ENCODE results near the gene SUPT4H1.

SUPT4H1 gene

GRCh38 chr17:58362368-58363014 lies 10.5 kb upstream of the SUPT4H1 start:
- no peak for DNase-seq

DNA sequence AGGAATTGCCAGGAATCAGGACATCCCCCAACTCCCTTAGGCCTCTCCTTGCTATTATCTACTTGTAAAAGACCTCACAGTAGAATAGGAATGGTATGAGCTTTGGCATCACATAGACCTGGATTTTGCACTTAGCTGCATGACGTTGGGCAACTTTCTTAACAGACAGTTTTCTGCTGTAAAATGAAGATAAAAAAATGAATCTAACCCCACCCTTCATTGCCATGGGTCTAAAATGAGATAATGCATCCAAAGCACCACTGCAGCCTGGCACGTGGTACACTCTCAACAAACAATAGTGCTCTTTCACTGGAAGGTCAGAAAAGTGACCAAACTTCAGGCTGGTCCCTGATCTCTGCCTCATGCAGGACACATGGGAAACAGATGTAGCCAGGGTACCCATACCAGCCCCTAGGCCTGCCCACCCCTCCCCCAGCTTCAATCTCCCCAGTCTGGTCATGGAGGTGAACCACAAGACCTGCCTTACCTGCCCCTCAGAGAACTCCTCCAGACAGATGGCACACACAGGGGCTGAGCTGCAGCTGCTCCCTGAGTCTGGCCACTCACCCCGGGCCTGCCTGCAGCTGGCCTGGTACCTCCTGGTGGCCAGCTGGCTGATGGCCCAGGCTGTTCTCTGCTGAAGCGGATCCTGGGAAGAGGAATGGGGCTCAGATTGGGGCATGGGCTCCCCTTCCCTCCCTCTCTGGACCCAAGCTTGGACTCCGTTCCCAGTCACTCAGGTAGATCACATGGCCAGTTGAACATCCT lies 8.5 kb upstream of the SUPT4H1 start:
- no peak for DNase-seq

DNA sequence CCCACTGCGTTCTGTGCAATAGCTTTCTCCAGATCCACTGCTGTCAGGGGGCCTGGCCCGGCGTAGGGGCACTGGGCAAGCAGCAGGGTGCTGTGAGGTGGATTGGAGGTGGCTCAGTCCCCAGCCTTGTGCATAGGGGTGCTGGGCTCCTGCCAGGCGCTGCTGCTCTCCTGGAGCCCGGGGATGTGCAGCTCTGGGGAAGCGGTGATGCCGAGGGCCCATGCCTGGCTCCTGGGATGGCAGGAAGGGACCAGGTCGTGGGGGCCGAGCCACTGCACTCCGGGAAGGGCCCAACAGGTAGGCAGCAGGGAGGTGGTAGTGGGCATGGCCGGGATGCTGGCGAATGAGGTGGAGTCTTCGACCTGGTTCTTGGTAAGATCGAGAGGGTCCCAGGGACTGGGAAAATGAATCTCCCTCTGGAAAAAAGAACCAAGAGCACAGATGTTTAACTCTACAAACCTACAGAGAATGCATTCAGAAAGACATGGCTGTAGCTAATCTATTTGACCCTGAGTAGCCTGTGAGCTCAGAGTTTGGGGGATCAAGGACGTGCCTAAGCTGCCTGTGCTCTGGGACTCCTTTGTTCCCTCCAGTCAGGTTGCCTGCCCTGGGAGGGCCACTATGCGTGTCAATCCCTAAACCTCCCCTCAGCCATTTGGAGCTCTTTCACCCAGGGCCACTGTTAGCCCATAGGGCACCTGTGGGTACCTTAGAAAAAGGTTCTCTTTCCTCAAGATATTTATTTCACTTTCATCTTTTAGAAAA lies 6.6 kb upstream of the SUPT4H1 start:
- DNase-seq = no peak

DNA sequence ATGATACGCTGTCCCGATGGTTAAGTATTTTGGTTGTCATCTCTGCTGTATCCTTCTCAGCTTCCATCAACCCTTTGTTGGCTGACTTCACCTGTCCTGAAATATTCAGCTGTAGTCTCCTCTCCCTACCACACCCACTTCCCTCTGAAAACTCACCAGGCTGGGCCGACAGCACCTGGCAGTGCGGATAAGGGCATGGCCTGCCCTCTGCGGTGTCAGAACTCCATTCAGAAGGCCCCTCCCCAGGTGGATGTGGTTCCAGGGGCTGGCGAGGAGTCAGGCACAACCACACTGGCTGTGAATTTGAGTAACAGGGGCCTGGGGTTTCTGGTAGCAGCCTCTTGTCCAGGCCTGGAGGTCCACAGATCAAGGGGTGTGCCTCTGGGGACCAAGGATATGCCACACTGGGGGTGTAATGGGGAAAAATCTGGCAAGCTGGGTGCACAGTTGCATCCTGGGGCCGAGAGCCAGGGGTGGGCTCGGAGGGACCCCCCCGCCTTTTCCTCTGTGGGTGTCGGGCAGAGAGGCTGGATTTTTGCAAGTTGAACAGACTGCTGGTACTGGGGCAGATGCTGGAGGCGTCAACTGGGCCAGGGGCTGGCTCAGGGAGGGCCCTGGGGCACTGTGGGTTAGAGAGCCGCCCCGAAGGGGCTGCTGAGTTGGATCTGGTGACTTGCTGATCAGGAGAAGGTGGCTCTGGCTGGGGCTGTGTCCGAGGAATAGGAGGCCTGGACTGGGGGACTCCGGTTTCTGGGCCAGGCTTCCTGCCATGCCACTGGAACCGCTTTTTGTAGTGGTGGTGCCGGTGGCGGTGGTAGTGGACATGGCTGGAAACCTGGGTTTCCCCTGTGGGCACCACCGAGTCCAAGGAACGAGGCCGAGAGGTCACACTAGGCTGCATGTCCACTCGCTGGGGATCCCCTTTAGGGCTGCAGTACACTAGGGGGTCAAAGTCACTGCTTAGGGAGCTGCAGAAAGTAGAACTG lies 5.6 kb upstream of the SUPT4H1 start:
- no peak for DNase-seq

GRCh38 chr17:58356231-58356630 lies 4.2 kb upstream of the SUPT4H1 start:
- DNase-seq = no peak

- no peak for DNase-seq
Observed at GRCh38 chr17:58354541-58355216, 2.7 kb upstream of the SUPT4H1 start.

DNA sequence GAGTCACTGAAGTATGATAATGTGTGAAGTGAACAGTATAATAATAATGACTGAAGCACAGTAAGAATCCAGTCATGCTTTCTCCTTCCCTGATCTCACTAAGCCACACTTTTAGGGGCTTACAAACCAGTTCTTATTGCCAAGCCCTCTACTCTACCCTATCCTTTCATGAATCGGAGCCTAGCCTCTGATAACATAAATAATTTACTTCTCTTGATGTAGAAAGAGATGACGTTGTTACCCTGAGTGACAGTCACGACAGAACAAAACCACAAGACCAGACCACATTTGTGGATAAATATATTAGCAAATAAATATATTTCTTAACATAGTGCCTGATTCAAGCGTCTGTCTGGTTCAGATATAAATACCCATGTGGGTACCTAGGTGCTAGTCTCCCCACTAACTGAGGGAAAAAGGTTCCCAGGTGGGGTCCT lies 1.4 kb upstream of the SUPT4H1 start:
- no peak for DNase-seq

DNA sequence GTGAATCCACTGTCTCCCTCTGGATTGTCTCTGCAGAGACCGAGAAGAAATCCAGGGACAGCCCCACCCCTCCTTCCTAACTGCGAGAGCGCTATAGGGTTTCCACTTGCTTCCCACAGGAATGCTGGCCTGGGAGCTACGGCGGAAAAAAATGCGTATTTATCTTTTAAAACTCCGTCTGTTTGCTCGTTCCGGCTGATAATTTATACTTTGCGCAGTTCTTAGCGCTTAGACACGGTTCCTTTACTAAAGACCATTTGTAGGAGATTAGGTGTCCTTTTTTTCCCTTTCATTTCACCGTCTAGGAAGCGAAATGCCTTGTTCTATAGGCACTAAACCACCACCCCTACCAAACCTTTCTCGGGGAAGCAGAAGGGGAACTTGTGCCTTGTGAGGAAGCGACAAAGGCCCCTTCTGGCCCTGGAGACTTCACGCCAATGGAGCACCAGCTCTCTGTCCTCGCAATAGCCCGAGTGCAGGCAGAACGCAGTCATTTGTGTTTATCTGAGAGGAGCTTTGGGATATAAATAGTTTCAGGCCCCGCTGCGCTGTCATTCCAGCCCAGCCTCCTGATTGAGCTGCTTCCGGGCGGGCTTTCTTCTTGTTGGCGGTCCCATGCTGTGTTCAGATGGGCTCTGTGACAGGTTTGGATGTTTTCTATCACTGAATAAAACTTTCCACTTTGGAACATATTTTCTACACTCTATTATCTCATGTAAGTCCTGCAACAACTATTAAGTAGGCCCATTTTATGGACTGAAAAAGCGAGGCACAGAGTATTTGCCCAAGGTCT lies 791 bp upstream of the SUPT4H1 start:
- DNase-seq = peak; percentile 34 to 48

GRCh38 chr17:58351182-58351581 lies 819 bp downstream of the SUPT4H1 start:
- DNase-seq = no peak

GRCh38 chr17:58348038-58348437 lies 4.0 kb downstream of the SUPT4H1 start:
- no peak for DNase-seq

DNA sequence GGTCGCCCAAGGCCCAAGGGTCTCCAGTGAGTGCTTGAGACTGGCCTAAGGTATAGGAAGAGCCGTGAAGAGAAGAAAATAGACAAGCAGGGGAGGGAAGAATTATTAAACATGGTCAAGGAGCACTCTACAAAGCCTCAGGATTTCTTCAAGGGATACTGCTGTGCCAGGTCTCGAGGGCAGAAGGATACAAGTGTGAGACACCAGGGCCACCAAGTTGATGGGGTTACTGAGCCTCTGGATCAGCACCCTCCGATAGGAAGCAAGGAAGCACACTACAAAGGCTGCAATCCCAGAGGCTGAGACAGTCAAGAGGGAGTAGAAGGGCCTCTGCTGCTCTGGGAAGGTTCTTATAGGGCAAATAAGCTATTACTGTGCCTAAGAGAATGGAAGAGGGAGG lies 6.5 kb downstream of the SUPT4H1 start:
- no peak for DNase-seq

DNA sequence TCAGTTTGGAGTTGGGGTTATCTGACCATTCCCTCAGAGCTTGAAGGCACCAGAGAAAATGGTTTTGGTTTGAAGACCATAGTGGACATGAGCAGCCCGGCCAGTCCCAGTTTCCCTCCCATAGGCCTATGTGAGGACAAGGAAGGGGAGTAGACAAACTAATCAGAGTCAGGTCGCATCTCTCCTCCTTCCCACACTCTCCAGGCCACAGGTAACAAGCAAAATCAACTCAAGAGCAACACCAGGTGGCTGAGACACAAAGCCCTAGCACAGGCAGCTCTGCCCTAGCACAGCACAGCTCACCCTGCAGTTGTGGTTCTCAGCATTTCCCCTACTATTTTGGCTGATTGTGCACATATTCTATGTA lies 7.2 kb downstream of the SUPT4H1 start:
- DNase-seq = peak; percentile 64 to 74

DNA sequence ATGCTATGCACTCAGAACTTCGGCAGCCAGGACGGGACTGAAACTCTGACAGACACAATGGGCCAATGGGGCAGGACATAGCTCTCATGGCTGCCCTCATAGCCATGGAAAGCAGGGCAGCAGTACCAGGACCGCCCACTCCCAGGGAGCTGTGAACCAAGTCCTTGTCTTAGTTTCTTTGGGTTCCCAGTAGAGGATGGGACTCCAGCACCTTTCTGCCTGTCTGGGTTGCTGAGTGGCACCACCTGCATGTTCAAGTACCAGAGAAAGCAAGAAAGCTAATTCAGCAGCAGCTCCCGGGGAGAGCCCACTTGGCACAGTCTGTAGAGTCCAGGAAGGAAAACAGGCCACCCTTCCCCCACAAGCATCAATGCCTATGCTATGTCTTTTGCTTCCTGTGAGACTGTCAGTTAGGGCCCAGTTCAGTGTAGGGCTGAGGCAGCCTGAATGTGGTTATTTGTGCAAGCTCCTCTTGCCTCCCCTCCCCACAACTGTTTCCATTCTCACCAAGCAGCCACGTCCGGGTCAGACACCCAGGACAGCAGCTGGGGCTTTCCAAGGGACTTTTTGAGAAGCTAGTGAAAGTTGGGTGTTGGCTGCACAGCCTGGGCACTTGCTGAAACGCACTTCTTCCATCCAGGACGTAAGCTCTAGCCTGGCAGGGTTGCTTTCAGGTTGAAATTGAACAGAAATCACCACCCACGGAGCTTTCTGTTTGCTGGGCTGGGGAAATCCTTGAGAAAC lies 7.8 kb downstream of the SUPT4H1 start:
- peak; percentile 89 to 91 for DNase-seq

GRCh38 chr17:58343131-58343530 lies 8.9 kb downstream of the SUPT4H1 start:
- peak in 1 of 2 experiments; percentile 31 for DNase-seq

GRCh38 chr17:58341861-58342475 lies 10.0 kb downstream of the SUPT4H1 start:
- DNase-seq = peak in 1 of 2 experiments; percentile 44

DNA sequence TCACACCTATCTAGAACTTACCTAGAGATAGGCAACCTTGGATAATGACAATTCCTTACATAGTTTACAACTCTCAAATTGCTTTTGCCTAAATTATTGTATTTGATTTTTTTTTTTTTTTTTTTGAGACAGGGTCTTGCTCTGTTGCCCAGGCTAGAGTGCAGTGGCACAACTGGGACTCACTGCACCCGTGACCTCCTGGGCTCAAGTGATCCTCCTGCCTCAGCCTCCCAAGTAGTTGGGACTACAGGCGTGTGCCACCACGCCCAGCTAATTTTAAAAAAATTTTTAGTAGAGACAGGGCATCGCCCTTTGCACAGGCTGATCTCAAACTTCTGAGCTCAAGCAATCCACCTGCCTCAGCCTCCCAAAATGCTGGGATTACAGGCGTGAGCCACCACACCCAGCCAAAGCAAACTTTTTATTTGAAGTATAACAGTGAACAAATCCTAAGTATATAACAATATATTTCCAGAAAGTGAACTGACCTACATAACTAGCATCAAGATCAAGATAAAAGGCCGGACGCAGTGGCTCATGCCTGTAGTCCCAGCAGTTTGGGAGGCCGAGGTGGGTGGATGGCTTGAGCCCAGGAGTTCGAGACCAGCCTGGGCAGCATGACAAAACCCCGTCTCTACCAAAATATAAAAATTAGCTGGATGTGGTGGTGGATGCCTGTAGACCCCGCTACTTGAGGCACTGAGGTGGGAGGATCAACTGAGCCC lies 10.7 kb downstream of the SUPT4H1 start:
- peak in 1 of 2 experiments; percentile 42 for DNase-seq

- DNase-seq = no peak
Observed at GRCh38 chr17:58340405-58340876, 11.6 kb downstream of the SUPT4H1 start.

DNA sequence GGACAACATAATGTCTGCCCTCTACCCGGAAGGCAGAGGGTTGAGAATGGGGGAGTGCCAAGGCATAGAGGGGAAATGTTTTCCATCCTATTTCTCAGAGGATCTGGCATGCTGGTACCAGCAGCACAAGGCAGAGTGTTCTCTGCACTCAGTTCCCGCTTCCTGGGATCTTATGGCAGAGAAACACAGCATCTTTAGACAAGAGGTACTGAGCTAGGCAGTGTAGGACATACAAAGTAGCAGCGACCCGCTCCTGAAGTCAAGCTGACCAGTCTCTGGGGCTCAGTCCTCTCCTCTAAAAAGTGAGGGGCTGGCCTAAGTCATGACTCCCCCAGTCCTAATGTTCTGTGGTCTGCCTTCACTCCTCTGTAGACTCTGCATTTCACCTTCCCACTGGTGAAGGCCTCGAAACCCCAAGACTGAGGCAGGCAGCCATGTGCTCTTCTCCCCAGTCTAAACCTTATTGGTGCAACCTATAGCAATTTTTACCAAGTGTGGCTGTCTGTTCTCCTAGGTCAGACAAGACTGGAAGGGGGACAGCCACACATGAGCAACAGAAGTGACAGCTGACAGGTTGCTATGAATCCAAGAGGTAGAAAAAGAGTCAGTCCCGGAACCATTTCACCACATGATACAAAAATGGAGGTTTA lies 12.1 kb downstream of the SUPT4H1 start:
- peak; percentile 52 to 53 for DNase-seq

Measured in activated CD4-positive, alpha-beta T cell treated with anti-CD3 and anti-CD28 coated beads, Interleukin-2, amount 50 U/mL, for 48 hours (primary cell).